ENCODE results near the gene CHSY3.
"Not testable (repeated sequence)": the region's sequence is repeated elsewhere in the genome, so short reads cannot be mapped to it uniquely, and the experiment has no call there.

Gene CHSY3

DNA sequence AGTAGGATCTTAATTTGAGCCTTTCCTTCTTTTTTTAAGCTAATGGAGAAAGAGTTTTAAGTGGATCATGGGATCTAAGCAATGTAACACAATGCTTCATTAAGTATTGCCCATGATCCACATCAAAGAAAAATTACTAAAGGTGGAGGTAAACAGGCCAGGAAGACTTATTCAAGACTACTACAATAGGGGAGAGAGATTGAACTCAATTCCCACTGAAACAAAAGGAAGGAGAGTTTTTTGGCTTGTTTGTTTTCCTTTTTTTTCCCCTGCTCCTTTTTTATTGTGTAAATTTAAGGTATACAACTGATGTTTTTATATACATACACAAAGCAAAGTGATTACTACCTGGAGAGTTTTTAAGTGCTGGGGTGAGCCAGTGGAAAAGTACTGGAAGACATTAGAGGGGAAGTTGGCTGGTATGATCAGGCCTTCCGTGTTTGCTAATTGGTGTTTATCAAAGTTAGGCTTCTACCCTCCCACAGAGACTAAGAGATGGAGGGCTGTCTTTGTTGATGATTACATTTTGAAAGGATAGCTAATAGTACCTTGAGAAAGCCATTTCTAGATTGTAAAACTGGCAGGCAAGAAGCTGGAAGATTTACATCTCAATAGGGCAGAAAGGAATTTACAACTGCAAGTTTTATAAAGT lies 262.7 kb downstream of the CHSY3 start:
- DNase-seq = no peak

DNA sequence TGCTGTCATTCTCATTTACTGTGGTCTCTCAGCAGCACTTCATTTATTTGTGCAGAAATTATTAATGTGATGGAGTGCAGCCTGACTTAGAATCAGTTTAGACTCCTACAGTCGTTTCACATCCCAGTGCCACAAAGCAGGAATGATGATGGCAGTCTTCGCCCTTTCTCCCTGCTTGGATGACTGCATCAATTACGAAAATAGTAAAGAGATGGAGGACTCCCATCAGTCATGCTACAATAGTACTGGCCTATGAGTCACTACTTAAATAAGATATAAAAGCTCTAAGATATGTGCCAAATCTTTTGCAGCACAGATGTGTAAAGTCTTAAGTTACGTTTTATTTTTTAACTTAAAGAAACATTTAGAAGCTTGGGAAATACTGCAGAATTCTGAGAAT lies 263.9 kb downstream of the CHSY3 start:
- DNase-seq = peak; percentile 54

DNA sequence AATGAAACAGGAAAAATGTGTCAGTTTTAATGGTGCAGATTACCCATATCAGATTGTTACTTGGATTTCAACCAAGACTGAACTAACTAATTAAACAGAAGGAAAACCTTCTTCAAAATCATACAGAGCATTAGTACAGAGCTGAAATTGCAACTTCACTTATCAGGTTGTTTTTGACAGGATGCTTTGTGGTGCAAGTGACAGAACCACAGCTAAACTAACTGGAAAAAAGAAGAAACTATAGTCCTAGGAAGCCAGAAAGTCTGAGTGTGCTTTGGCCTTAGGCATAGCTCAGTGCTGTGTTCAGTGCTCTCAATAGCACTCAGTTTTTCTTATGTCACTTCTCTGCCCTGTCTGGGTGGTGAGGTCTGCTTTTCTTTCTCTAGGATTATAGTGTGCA lies 267.4 kb downstream of the CHSY3 start:
- no peak for DNase-seq

DNA sequence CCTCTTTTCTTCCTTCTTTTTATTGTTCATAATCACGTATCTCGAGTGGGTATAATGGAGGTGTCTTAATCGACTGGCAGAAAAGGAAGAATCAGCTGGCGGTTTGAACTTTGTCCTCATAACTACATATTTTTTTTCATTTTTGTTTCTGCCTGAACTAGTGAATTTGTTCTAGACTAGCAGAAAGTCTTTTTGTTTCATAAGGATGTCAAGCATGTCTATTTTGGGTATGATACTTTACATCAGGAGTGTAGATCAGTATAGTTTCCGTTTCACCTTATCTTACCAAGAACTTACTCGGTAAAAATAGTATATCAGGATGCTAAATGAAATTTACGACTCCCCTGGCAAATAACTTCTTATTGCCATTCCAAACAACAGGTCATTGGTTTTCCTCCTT lies 278.9 kb downstream of the CHSY3 start:
- DNase-seq = no peak

DNA sequence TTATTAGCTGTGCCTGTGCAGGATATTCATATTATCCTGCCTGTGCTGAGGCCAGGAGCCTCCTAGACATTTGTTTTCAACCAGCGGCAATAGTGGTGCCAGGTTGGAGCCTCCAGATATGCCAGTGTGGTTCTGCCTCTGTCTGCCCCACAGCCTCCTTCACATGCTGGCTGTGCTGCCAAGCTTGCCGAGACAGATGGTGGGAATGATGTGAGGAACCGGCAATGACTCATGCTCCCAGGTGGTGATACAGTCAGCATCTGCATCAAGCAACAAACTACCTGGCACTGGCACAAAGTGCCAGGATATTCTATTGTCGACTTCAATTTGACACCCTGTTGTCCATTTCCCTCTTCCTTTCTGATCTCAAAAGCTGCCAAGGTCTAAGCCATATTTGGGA lies 285.7 kb downstream of the CHSY3 start:
- no peak for DNase-seq

DNA sequence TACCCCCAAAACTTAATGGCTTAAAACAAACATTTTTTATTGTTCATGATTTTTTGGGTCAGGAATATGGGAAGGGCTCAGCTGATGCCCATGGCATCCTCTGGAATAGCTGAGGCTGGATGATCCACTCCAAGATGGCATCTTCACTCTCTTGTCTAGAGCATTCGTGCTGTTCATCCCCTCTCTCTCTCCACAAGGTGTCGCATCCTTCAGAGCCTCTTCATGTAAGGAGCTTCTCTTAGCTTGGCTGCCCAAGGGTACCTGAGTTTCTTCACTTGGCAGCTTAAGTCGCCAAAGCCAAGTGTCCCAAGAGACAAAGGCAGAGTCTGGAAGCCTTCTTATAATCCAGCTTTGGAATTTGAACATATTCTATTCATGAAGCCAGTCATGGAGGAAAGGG lies 294.7 kb downstream of the CHSY3 start:
- DNase-seq = peak; percentile 36

DNA sequence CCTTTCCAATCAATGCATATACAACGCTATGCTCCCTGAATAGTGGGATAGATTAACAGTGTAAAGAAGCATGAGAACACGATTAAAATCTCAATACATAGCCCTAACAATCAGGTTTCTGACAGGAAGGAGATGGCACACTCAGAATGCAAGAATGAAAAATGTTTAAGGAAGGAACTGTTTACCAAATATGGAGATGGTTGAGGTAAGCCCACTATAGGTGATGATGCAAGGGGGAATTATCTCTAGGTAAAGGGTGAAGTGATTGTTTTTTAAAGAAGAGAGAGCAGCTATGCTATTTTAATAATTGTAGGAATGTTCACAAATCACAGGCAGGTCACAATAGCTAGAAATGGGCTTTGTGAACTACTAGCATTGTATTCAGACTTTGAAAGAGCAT lies 302.4 kb downstream of the CHSY3 start:
- DNase-seq = no peak

DNA sequence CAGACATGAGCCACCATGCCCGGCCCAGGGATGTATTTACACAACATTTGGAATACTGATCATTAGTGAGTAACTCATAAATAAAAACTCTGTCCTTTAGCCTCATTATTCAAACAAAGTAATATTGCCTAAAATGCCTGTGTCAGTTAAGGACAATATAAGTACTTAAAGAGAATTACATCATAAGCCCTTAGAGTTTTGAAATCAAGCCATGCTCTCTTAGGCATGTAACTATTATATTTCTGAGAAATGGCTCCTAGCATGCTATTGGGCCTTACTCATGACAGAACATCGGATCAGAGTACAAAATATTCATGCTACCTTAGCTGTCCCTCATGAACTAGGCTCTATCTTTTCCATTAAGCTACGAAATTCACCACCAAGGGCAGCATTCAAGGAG lies 309.3 kb downstream of the CHSY3 start:
- no peak for DNase-seq

DNA sequence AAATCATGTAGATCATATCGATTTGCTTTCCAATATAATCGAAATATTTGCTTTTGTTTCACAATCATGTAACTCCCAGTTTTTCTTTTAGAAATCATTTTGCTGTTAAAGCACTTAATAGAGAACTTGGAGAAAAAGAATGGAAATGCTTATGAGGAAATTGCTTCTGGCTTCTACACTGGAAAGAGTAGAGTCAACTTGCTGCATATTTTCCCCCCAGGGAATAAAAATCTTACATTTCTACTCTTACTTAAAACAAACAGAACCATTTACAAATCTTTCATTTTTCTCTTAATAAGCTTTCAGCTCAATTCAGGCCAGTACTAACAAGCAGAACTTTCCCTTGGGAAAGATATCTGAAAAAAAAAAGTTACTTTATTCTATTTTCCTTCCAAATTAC lies 312.0 kb downstream of the CHSY3 start:
- DNase-seq = no peak

DNA sequence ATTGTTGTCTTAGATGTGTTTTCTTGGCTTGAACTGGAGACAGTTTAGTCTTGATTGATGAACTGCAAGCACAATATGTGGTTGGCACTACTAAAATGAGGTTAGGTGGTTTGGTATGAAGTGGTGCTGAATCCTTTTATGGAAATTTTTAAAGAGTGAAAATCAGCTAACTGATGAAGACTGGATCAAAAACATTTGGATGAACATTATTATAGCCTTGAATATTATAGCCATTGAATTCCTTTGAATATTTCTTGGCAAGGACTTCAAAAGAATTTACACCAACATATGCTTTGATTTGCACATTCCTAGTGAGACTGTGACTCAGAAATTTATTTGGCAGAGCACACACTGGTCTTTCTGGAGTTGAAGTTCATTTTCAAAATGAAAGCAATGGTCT lies 318.3 kb downstream of the CHSY3 start:
- peak; percentile 74 for DNase-seq

DNA sequence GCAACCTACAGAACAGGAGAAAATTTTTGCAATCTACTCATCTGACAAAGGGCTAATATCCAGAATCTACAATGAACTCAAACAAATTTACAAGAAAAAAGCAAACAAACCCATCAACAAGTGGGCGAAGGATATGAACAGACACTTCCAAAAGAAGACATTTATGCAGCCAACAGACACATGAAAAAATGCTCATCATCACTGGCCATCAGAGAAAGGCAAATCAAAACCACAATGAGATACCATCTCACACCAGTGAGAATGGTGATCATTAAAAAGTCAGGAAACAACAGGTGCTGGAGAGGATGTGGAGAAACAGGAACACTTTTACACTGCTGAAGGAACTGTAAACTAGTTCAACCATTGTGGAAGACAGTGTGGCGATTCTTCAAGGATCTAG lies 322.3 kb downstream of the CHSY3 start:
- DNase-seq = not testable (repeated sequence)

DNA sequence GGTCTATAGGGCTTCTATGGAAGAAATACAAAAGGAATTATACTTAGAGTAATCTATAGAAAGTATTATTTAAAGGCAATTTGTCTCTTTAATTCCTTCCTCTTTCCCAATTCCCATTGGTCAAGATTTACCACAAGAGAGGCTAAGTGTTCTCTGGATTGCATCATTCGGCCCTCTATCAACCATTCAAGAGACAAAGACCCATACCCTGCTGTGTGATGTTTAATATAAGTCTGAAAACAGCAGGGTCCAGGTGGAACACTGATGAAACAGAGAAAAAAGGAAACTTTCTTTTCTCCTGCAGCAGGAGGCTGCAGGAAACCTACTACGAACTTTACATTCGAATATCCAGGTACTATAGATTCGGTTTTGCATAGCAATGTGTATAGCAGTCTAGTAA lies 323.4 kb downstream of the CHSY3 start:
- DNase-seq = no peak

DNA sequence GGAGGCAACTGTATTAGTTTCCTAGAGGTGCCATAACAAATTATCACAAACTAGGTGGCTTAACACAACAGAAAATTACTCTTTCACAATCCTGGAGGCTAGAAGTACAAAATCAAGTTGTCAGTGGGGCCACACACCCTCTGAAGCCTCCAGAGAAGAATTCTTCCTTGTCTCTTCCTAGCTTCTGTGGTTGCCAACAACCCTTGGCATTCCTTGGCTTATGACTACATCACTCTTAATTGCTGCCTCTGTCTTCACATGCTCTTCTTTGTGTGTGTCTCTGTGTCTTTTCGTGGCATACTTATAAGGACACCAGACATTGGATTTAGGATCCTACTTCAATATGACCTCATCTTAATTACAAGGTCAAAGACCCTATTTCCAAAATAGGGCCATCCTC lies 327.5 kb downstream of the CHSY3 start:
- DNase-seq = peak; percentile 53

DNA sequence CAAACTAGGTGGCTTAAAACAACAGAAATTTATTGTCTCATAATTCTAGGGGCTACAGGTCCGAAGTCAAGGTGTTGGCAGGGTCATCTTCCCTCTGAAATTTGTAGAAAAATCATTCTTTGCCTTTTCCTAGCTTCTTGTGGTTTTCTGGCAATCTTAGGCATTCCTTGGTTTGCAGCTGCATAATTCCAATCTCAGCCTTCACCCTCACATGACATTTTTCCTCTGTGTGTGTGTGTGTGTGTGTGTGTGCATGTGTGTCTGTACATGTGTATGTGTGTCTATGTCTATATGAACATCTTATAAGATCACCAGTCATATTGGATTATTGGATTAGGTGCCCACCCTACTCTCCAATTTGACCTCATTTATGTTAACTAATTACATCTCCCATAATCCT lies 330.6 kb downstream of the CHSY3 start:
- DNase-seq = peak; percentile 69

Measured in fibroblast of skin of scalp (primary cell).